B cell (primary cell): ENCODE measurements around the gene GSX1. TPM values are rescaled to one million over a fixed set of nuclear protein-coding genes. Genes with fewer than 3 reads are reported as not detected.

Experiments
- ATAC-seq: fragments of 200-7000 bp; cut with Tn5 transposase; one replicate; pipeline ENCODE4 v1.10.0; 2021; ENCODE audit warnings: low read depth, mild to moderate bottlenecking, moderate number of reproducible peaks, moderate library complexity
- CTCF ChIA-PET: fragments of 350-600 bp; sonication (Branson Sonifier 250); formaldehyde crosslinking; loops from one replicate; lab custom pipeline; 2021; ENCODE audit warnings: antibody characterized with exemption, inconsistent platforms; lab: Charles Lee
- POLR2A ChIA-PET: fragments of 350-600 bp; sonication (Branson Sonifier 250); formaldehyde crosslinking; loops from one replicate; lab custom pipeline; 2021; ENCODE audit warnings: antibody characterized with exemption; lab: Charles Lee
- DNase-seq: peaks from one replicate; pipeline ENCODE4 v3.0.0; 2013
- H2AFZ ChIP-seq: 2 replicates; pipeline ENCODE4 v1.6.1; 2012; ENCODE audit warnings: mild to moderate bottlenecking, low read depth, low read length; ENCODE audit not compliant: insufficient read depth, poor library complexity, severe bottlenecking
- H3K27ac ChIP-seq, 2 donors: 1 replicate in 1 of 2; 2 replicates in 1 of 2; pipeline ENCODE4 v1.5.1; 2012 to 2013; ENCODE audit warnings: low read length in 2 of 2, mild to moderate bottlenecking in 2 of 2, moderate library complexity in 1 of 2
- H3K27me3 ChIP-seq, 4 experiments: fragments of 200-600 bp in 1 of 4; sonication (generic) in 1 of 4; replicated peaks in 1 of 4; 1 replicate in 2 of 4; 2 replicates in 2 of 4; pipeline versions ENCODE4 v1.6.1 to v1.7.0; 2013 to 2016; ENCODE audit warnings: low read length in 3 of 4, mild to moderate bottlenecking in 2 of 4, mixed read lengths in 1 of 4, moderate library complexity in 1 of 4; ENCODE audit not compliant: insufficient read depth in 4 of 4, control insufficient read depth in 3 of 4; ENCODE audit errors: control extremely low read depth in 1 of 4
- H3K36me3 ChIP-seq, 2 experiments: replicated peaks in 1 of 2; 1 replicate in 1 of 2; 2 replicates in 1 of 2; pipeline versions ENCODE4 v1.6.1 to v1.7.1; 2013; ENCODE audit warnings: low read length in 1 of 2; ENCODE audit not compliant: insufficient read depth in 2 of 2, control insufficient read depth in 1 of 2; ENCODE audit errors: control extremely low read depth in 1 of 2, extremely low read depth in 1 of 2
- H3K4me1 ChIP-seq, 2 donors: fragments of 200-600 bp in 1 of 2; sonication (generic) in 1 of 2; 1 replicate in 1 of 2; 2 replicates in 1 of 2; pipeline versions ENCODE4 v1.5.1 to v1.6.1; 2013 to 2017; ENCODE audit warnings: low read length in 2 of 2; ENCODE audit not compliant: control insufficient read depth in 2 of 2, insufficient read depth in 2 of 2
- H3K4me2 ChIP-seq: replicated peaks from 2 replicates; pipeline ENCODE3; 2012; ENCODE audit warnings: mild to moderate bottlenecking, low read depth, low read length; ENCODE audit not compliant: poor library complexity, severe bottlenecking
- H3K4me3 ChIP-seq, 5 experiments: fragments of 200-600 bp in 1 of 5; sonication (generic) in 1 of 5; 1 replicate in 3 of 5; 2 replicates in 2 of 5; pipeline versions ENCODE4 v1.5.1 to v1.7.0; 2011 to 2016; ENCODE audit warnings: low read length in 4 of 5, mild to moderate bottlenecking in 4 of 5, low read depth in 2 of 5, control low read depth in 1 of 5, moderate library complexity in 1 of 5; ENCODE audit not compliant: insufficient read depth in 1 of 5; ENCODE audit errors: control extremely low read depth in 1 of 5, extremely low read depth in 1 of 5
- H3K79me2 ChIP-seq: fragments of 200-600 bp; sonication (generic); one replicate; pipeline ENCODE4 v1.6.0; 2016; ENCODE audit warnings: low read length; ENCODE audit not compliant: control insufficient read depth, insufficient read depth
- H3K9ac ChIP-seq: fragments of 200-600 bp; sonication (generic); 2 replicates; pipeline ENCODE4 v1.6.1; 2017; ENCODE audit warnings: mild to moderate bottlenecking, low read length, moderate library complexity
- H3K9me3 ChIP-seq, 3 donors: one replicate each; pipeline versions ENCODE4 v1.6.1 to v1.7.1; 2013; ENCODE audit warnings: low read length in 2 of 3; ENCODE audit not compliant: control insufficient read depth in 2 of 3, insufficient read depth in 1 of 3; ENCODE audit errors: control extremely low read depth in 1 of 3
- H4K20me1 ChIP-seq: 2 replicates; pipeline ENCODE4 v1.6.0; 2012; ENCODE audit warnings: mild to moderate bottlenecking, low read length; ENCODE audit not compliant: insufficient read depth, control insufficient read depth, poor library complexity, severe bottlenecking
- H3K27ac Mint-ChIP-seq: one replicate; pipeline ENCODE4 v1.8.0; 2021; ENCODE audit warnings: mixed read lengths
- H3K27me3 Mint-ChIP-seq: one replicate; pipeline ENCODE4 v1.8.0; 2021; ENCODE audit warnings: mixed read lengths
- H3K4me1 Mint-ChIP-seq: one replicate; pipeline ENCODE4 v1.8.0; 2021; ENCODE audit warnings: mixed read lengths
- H3K4me3 Mint-ChIP-seq: one replicate; pipeline ENCODE4 v1.8.0; 2021; ENCODE audit warnings: mixed read lengths
- H3K9me3 Mint-ChIP-seq: one replicate; pipeline ENCODE4 v1.8.0; 2022; ENCODE audit warnings: mixed read lengths; ENCODE audit not compliant: insufficient read depth
- EZH2 ChIP-seq: IDR thresholded peaks from 2 replicates; pipeline ENCODE4 v1.6.1; 2012; ENCODE audit warnings: borderline replicate concordance, low read depth, mild to moderate bottlenecking, moderate library complexity, low read length; ENCODE audit not compliant: insufficient read depth, poor library complexity, severe bottlenecking
- WGBS: methylation state at CpG from one replicate; pipeline ENCODE4 v1.1.5; 2013; ENCODE audit warnings: missing lambda C conversion rate; ENCODE audit not compliant: insufficient coverage; 5-methylcytosine and 5-hydroxymethylcytosine counted together
- intact Hi-C: fragments of 100-400 bp; cut with micrococcal nuclease; formaldehyde crosslinking; loops from one replicate; pipeline ENCODE4 v1.10.0; 2022
- polyA minus RNA-seq: library from RNA; depleted of rRNA, polyadenylated mRNA; stranded (reverse); fragments of >200 nt; gene quantifications from 2 replicates; pipeline ENCODE4 v1.2.3, GENCODE V29; 2012
- polyA plus RNA-seq: library from polyadenylated mRNA; depleted of rRNA; stranded (reverse); fragments of >200 nt; gene quantifications from 2 replicates; pipeline ENCODE4 v1.2.3, GENCODE V29; 2012
- total RNA-seq, 2 donors: library from RNA; stranded (reverse); fragments of 120-200 nt in 1 of 2; gene quantifications; 1 replicate in 1 of 2; 2 replicates in 1 of 2; pipeline versions ENCODE4 v1.2.3 to v1.2.4, GENCODE V29; 2013 to 2022
- TF ChIP-seq, protein P1 (sequence below): fragments of 200-600 bp; IDR thresholded peaks from one replicate; pipeline ENCODE4 v1.8.0; 2022; ENCODE audit warnings: antibody characterized with exemption, mild to moderate bottlenecking

The GSX1 gene
- total RNA-seq (not detected in 2 replicates), polyA plus RNA-seq (not detected in 2 replicates), polyA minus RNA-seq (not detected in 2 replicates)
- total RNA-seq (2013): not detected

GRCh38 chr13:27792393-27793218, at the start of gene GSX1:
Gene GSX1 (plus strand): TSS chr13:27792483. CDS start chr13:27792691, 208 bp downstream.
- 9% methylated on average over 87 of the region's 87 CpGs for WGBS
- intact Hi-C loops: loop anchor here (5.0 kb wide), 1 partner anchor 130 kb away; no protein-coding TSS in a partner anchor
- Histone ChIP-seq H3K27ac (no peak within 1 kb of the TSS), H3K79me2 (no peaks in the 10 kb centered on the region), H3K9me3 (peaks cover 0 to 62% (median 0%) of the 10 kb centered on the region in 3 donors), H3K4me1 (peaks cover 35 to 56% of the 10 kb centered on the region in 2 donors), H2AFZ (peak within 1 kb of the TSS; percentile 27), H3K4me2 (peak within 1 kb of the TSS; percentile 87), H3K27me3 (peaks cover 2 to 94% (median 67%) of the 10 kb centered on the region in 4 experiments), H4K20me1 (no peaks in the 10 kb centered on the region), H3K9ac (peak within 1 kb of the TSS; percentile 70), H3K4me3 (peak within 1 kb of the TSS; percentile 40 to 66 (median 51)), H3K36me3 (no peaks in the 10 kb centered on the region)
- Mint-ChIP-seq H3K27ac (no peak within 1 kb of the TSS), H3K4me1 (peaks cover 40% of the 10 kb centered on the region), H3K4me3 (peak within 1 kb of the TSS; percentile 84), H3K9me3 (no peaks in the 10 kb centered on the region), H3K27me3 (peaks cover 73% of the 10 kb centered on the region)
- TF ChIP-seq EZH2: no peak
- TF ChIP-seq, protein P1, sequence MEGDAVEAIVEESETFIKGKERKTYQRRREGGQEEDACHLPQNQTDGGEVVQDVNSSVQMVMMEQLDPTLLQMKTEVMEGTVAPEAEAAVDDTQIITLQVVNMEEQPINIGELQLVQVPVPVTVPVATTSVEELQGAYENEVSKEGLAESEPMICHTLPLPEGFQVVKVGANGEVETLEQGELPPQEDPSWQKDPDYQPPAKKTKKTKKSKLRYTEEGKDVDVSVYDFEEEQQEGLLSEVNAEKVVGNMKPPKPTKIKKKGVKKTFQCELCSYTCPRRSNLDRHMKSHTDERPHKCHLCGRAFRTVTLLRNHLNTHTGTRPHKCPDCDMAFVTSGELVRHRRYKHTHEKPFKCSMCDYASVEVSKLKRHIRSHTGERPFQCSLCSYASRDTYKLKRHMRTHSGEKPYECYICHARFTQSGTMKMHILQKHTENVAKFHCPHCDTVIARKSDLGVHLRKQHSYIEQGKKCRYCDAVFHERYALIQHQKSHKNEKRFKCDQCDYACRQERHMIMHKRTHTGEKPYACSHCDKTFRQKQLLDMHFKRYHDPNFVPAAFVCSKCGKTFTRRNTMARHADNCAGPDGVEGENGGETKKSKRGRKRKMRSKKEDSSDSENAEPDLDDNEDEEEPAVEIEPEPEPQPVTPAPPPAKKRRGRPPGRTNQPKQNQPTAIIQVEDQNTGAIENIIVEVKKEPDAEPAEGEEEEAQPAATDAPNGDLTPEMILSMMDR: no peak
- DNase-seq (peak; percentile 63), ATAC-seq (peak; percentile 67)
- CTCF ChIA-PET: interaction anchor here (2.5 kb wide), 1 partner anchor 33 kb away, joined by 7 read pairs; no protein-coding TSS in a partner anchor
- POLR2A ChIA-PET: no interaction called here

DNA sequence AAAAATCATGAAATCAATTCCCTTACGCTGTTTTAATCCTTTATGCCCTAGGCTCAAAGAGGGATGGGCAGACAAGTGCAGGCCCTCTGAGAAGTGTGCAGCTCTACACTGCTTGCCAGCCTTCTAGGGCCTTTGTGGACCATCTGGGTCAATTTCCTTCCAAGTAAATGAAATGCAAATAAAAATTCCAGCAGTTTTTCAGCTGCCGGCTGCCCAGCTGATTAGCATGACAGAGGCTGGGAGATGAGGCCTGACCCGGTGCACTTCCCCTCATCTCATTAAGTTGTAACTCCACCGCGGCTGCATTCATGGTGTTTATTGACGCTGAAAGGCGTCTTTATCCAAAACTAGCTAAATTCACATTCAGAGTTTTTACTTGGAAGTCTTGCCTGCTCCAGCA, 47.5 kb upstream of the GSX1 start:
- Histone ChIP-seq H3K27ac (no peak overlapping the region), H3K4me3 (no peak overlapping the region), H3K27me3 (peaks cover 0 to 8% (median 0%) of the 10 kb centered on the region in 4 experiments), H3K9me3 (peaks cover 0 to 6% (median 0%) of the 10 kb centered on the region in 3 donors), H2AFZ (no peak overlapping the region), H3K4me2 (no peak overlapping the region), H3K9ac (no peak overlapping the region), H4K20me1 (no peaks in the 10 kb centered on the region), H3K79me2 (no peaks in the 10 kb centered on the region), H3K36me3 (no peaks in the 10 kb centered on the region), H3K4me1 (no peaks in the 10 kb centered on the region)
- H3K27ac Mint-ChIP-seq: no peak overlapping the region
- no peak overlapping the region for H3K4me3 Mint-ChIP-seq
- no peaks in the 10 kb centered on the region for H3K9me3 Mint-ChIP-seq
- TF ChIP-seq, protein P1: no peak
- TF ChIP-seq EZH2: no peak
- no peaks in the 10 kb centered on the region for H3K4me1 Mint-ChIP-seq
- DNase-seq (no peak), ATAC-seq (no peak)
- 100% methylated on average over 1 of the region's 7 CpGs for whole genome bisulfite sequencing
- ChIA-PET CTCF (interaction anchor here (1.4 kb wide), 1 partner anchor 82 kb away, joined by 4 read pairs; no protein-coding TSS in a partner anchor), POLR2A (no interaction called here)
- peaks cover 42% of the 10 kb centered on the region for H3K27me3 Mint-ChIP-seq
- intact Hi-C loops: no loop called here
